ENCODE measurements around the gene NLN. TPM values are rescaled to one million over a fixed set of nuclear protein-coding genes. Genes with fewer than 3 reads are reported as not detected.
A peak's percentile ranks its signal among the peaks of the same experiment; 100 is the strongest.

The NLN gene
- total and polyA plus RNA-seq, 2 of the 13 experiments (the other 11 are each of a cell fraction or from before 2014, with no cell fraction given): 11.9 to 36.7 TPM

DNA sequence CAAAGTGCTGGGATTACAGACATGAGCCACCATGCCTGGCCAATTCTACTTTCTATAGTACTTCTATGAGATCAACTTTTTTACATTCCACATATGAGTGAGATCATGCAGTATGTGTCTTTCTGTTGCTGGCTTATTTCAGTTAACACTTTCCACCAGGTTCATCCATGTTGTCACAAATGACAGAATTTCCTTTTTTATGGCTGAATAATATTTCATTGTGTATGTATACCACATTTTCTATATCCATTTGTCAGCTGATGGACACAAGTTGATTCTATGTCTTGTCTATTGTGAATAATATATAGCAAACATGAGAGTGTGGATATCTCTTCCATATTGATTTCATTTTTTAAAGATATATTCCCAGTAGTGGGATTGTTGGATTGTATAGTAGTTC, 17.2 kb downstream of the NLN start:
- no peak for DNase-seq (ENCODE audit: low spot score)

GRCh38 chr5:65742565-65743231, 20.7 kb downstream of the NLN start:
- Histone ChIP-seq H3K27me3 (ENCODE audit: control insufficient read depth in 1 of 2, insufficient read depth in 2 of 2, low read length in 2 of 2) (no peaks in the 10 kb centered on the region), H3K4me2 (ENCODE audit: low read depth, low read length) (no peak overlapping the region), H3K79me2 (ENCODE audit: insufficient read depth, low read length) (peaks cover 48% of the 10 kb centered on the region), H3K9ac (ENCODE audit: insufficient read depth, low read depth, low read length) (no peak overlapping the region), H2AFZ (ENCODE audit: low read length) (no peak overlapping the region), H3K9me3 (ENCODE audit: low read length) (no peaks in the 10 kb centered on the region), H3K27ac (ENCODE audit: extremely low read length, insufficient read depth, low read length) (no peak overlapping the region), H3K4me3 (replicated peaks in 1 of 3; ENCODE audit: insufficient read depth in 1 of 3, low read depth in 2 of 3, low read length in 3 of 3) (no peak overlapping the region), H3K36me3 (replicated peaks in 1 of 2; ENCODE audit: control insufficient read depth in 1 of 2, insufficient read depth in 2 of 2, low read length in 2 of 2) (no peaks in the 10 kb centered on the region), H3K4me1 (ENCODE audit: insufficient read depth, low read length) (no peaks in the 10 kb centered on the region), H4K20me1 (ENCODE audit: insufficient read depth, low read length) (peaks cover 3% of the 10 kb centered on the region; the same call in 1 of the 2 replicates)
- DNase-seq (ENCODE audit: low spot score) (peak; percentile 40), ATAC-seq (peak; percentile 66), FAIRE-seq (no peak)
- WGBS (ENCODE audit: low lambda C conversion rate): 37% methylated on average over 4 of the region's 4 CpGs
- ChIA-PET POLR2A (no interaction called here), CTCF (ENCODE audit: low intra/inter-chr PET ratio, low total read pairs) (no interaction called here)
- intact Hi-C loops (cut with micrococcal nuclease; ENCODE audit: unreplicated experiment) (loop anchor here (5.0 kb wide), 2 partner anchors 185 to 480 kb away; partner anchors contain the start of gene ERBIN), in situ Hi-C loops (cut with HindIII; ENCODE audit: extremely low pct_ligation_motif_present, low pct_unique_long_range_greater_than_20kb) (no loop called here)
- no TSS peak for BruUV-seq (replicated peaks)
- TF ChIP-seq ZNF580 (CRISPR knock-in tag; IDR thresholded peaks at IDR 0.05; ENCODE audit: borderline replicate concordance, low read depth): no peak
- no peak for TF ChIP-seq SALL1 (CRISPR knock-in tag; IDR thresholded peaks at IDR 0.05)
- TF ChIP-seq PAWR (CRISPR knock-in tag; IDR thresholded peaks at IDR 0.05; ENCODE audit: borderline replicate concordance): no peak
- TF ChIP-seq, protein P1, sequence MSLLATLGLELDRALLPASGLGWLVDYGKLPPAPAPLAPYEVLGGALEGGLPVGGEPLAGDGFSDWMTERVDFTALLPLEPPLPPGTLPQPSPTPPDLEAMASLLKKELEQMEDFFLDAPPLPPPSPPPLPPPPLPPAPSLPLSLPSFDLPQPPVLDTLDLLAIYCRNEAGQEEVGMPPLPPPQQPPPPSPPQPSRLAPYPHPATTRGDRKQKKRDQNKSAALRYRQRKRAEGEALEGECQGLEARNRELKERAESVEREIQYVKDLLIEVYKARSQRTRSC (CRISPR knock-in tag; IDR thresholded peaks at IDR 0.05; ENCODE audit: low read depth): no peak
- TF ChIP-seq RORA (CRISPR knock-in tag; IDR thresholded peaks at IDR 0.05): no peak
- TF ChIP-seq ZNF383 (CRISPR knock-in tag; IDR thresholded peaks at IDR 0.05; ENCODE audit: borderline replicate concordance): no peak
- TF ChIP-seq, protein P2, sequence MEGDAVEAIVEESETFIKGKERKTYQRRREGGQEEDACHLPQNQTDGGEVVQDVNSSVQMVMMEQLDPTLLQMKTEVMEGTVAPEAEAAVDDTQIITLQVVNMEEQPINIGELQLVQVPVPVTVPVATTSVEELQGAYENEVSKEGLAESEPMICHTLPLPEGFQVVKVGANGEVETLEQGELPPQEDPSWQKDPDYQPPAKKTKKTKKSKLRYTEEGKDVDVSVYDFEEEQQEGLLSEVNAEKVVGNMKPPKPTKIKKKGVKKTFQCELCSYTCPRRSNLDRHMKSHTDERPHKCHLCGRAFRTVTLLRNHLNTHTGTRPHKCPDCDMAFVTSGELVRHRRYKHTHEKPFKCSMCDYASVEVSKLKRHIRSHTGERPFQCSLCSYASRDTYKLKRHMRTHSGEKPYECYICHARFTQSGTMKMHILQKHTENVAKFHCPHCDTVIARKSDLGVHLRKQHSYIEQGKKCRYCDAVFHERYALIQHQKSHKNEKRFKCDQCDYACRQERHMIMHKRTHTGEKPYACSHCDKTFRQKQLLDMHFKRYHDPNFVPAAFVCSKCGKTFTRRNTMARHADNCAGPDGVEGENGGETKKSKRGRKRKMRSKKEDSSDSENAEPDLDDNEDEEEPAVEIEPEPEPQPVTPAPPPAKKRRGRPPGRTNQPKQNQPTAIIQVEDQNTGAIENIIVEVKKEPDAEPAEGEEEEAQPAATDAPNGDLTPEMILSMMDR (CRISPR knock-in tag; IDR thresholded peaks at IDR 0.05): peak; percentile 65
- no peak for TF ChIP-seq IKZF1 (IDR thresholded peaks at IDR 0.05)
- TF ChIP-seq KAT7 (CRISPR knock-in tag; IDR thresholded peaks at IDR 0.05; ENCODE audit: borderline replicate concordance): no peak

More for the DNA sequence above, 17.2 kb downstream of the NLN start:
- H3K27me3 ChIP-seq (ENCODE audit: control insufficient read depth in 1 of 2, insufficient read depth in 2 of 2, low read length in 2 of 2): no peaks in the 10 kb centered on the region; a peak in 1 of 5 replicates
- H3K9me3 ChIP-seq (ENCODE audit: low read length): no peaks in the 10 kb centered on the region
- in situ Hi-C loops (cut with HindIII; ENCODE audit: extremely low pct_ligation_motif_present, low pct_unique_long_range_greater_than_20kb): no loop called here
- intact Hi-C loops (cut with micrococcal nuclease; ENCODE audit: unreplicated experiment): no loop called here
- ChIA-PET CTCF (ENCODE audit: low intra/inter-chr PET ratio, low total read pairs) (no interaction called here), POLR2A (no interaction called here)
- H3K36me3 ChIP-seq (replicated peaks in 1 of 2; ENCODE audit: control insufficient read depth in 1 of 2, insufficient read depth in 2 of 2, low read length in 2 of 2): no peaks in the 10 kb centered on the region
- ATAC-seq (no peak), FAIRE-seq (no peak)
- no peak overlapping the region for H3K4me2 ChIP-seq (ENCODE audit: low read depth, low read length)
- BruUV-seq (replicated peaks): no TSS peak
- no peak overlapping the region for H3K27ac ChIP-seq (ENCODE audit: extremely low read length, insufficient read depth, low read length)
- no peaks in the 10 kb centered on the region for H3K4me1 ChIP-seq (ENCODE audit: insufficient read depth, low read length)
- TF ChIP-seq ZNF503 (CRISPR knock-in tag; IDR thresholded peaks at IDR 0.05): no peak
- no peak for TF ChIP-seq MIER2 (CRISPR knock-in tag; IDR thresholded peaks at IDR 0.05)
- no peak overlapping the region for H3K9ac ChIP-seq (ENCODE audit: insufficient read depth, low read depth, low read length)
- peaks cover 53% of the 10 kb centered on the region for H3K79me2 ChIP-seq (ENCODE audit: insufficient read depth, low read length)
- H3K4me3 ChIP-seq (replicated peaks in 1 of 3; ENCODE audit: insufficient read depth in 1 of 3, low read depth in 2 of 3, low read length in 3 of 3): no peak overlapping the region
- H2AFZ ChIP-seq (ENCODE audit: low read length): no peak overlapping the region
- peaks cover 3% of the 10 kb centered on the region; the same call in 1 of the 2 replicates for H4K20me1 ChIP-seq (ENCODE audit: insufficient read depth, low read length)

Measured in HepG2 (cell line).